Activated CD8-positive, alpha-beta memory T cell treated with anti-CD3 and anti-CD28 coated beads for 36 hours (primary cell): ENCODE results near the gene CHRNE. TPM values are rescaled to one million over a fixed set of nuclear protein-coding genes. Genes with fewer than 3 reads are reported as not detected.
"Not testable (repeated sequence)": the region's sequence is repeated elsewhere in the genome, so short reads cannot be mapped to it uniquely, and the experiment has no call there.

Source experiments
- CTCF ChIA-PET: fragments of 350-600 bp; sonication (Branson Sonifier 250); formaldehyde crosslinking; loops from one replicate; lab custom pipeline; 2021; ENCODE audit warnings: antibody characterized with exemption; lab: Charles Lee
- POLR2A ChIA-PET: fragments of 350-600 bp; sonication (Branson Sonifier 250); formaldehyde crosslinking; loops from one replicate; lab custom pipeline; 2021; ENCODE audit warnings: antibody characterized with exemption; lab: Charles Lee
- total RNA-seq, 2 experiments: library from RNA; stranded (reverse); gene quantifications; one replicate each; pipeline ENCODE4 v1.2.3, GENCODE V29; 2021

CHRNE gene
- total RNA-seq, 2 experiments from 2014 or later: 0.38 to 0.42 TPM

DNA sequence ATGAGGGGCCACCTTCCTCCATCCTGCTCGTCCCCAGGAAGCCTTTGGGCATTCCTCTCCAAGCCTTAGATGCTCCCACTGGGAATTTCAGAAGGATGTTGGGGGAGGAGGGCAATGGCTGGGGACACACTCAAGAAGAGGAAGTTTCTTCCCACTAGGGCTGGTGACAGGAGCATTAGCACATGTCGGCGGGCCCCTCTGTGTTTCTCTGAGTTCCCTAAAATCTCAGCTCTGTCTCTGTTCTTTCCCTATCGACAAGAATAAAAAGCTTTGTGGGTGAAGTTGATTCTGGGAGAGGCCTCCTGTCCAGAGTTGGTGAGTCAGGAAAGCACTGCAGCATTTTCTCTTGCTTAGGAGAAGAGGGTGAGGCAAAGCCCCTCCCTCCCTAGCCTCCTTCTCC, 23.3 kb downstream of the CHRNE start:
- POLR2A ChIA-PET: interaction anchor here (0.5 kb wide), 1 partner anchor 32 kb away, joined by 5 read pairs; no protein-coding TSS in a partner anchor
- CTCF ChIA-PET: no interaction called here

DNA sequence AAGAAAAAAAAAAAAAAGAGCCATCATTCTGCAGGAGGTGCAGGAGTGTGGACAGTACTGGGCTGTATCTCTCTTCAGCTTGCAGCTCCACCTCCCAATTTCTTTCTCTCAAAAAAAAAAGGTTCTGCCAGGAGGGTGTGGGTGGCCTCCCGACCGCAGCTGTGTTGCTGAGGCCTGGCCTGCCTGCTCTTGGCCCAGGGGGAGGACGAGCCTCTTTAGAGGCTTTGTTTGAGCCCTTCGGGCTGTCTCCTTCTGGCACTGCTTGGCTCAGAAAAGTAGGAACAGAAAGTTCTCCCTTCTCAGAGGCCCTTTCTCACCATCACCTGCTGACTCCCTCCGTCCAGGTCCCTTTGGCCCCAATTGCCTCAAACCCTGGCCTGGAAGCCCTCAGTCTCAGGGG, 25.8 kb downstream of the CHRNE start:
- CTCF ChIA-PET: no interaction called here
- POLR2A ChIA-PET: no interaction called here

DNA sequence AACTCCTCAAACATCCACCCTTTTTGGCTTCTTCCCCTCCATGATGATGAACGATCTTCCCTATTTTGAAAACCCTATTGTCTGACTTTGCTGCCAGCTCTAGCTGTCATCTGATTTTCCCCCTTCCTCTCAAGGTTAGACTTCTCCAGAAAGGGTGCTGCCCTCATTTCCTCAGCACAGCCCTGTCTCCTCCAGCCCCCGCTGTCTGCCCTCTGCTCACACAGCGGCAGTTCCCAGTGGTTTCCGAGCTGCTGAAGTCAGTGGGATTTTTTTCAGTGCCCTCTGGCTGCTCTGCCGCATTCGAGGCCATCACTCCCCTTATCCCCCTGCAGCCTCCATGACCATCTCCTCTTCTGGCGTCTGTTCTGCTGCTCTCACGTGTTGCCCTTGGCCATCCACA, 30.1 kb downstream of the CHRNE start:
- ChIA-PET POLR2A (no interaction called here), CTCF (no interaction called here)

DNA sequence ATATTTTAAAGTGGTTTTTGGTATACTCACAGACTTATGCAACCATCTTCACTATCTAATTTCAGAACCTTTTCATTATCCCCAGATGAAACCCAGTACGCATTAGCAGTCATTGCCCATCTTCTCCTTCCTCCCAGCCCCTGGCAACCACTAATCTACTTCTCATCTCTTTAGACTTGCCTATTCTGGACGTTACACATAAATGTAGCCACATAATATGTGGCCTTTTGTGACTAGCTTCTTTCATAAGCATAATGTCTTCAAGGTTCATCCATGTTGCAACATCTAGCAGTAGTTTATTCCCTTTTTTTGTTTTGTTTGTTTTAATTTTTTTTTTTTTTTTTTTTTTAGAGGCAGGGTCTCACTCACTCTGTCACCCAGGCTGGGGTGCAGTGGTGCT, 32.0 kb downstream of the CHRNE start:
- ChIA-PET CTCF (interaction anchor here (0.7 kb wide), 1 partner anchor 225 kb away, joined by 3 read pairs; no protein-coding TSS in a partner anchor), POLR2A (no interaction called here)

DNA sequence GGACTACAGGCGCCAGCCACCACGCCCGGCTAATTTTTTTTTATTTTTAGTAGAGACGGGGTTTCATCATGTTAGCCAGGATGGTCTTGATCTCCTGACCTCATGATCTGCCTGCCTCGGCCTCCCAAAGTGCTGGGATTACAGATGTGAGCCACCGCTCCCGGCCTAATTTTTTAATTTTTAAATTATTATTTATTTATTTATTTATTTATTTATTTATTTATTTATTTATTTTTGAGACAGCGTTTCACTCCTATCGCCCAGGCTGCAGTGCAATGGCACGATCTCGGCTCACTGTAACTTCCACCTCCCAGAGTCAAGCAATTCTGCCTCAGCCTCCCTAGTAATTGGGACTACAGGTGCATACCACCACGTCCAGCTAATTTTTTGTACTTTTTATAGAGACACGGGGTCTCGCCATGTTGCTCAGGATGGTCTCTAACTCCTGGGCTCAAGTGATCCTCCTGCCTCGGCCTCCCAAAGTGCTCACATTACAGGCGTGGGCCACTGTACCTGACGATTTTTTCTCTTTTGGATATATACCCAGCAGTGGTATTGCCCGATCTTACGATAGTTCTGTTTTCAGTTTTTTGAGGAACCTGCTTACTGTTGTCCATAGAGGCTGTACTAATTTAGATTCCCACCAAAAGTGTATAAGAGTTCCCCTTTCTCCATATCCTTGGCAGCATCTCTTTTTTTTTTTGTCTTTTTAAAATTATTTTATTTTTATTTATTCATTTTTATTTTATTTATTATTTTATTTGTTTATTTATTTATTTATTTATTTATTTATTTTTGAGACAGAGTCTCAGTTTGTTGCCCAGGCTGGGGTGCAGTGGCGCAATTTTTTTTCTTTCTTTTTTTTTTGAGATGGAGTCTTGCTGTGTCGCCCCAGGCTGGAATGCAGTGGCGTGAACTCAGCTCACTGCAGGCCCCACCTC, 33.6 kb downstream of the CHRNE start:
- POLR2A ChIA-PET: not testable (repeated sequence)
- CTCF ChIA-PET: interaction anchor here (1.2 kb wide), 1 partner anchor 81 kb away, joined by 3 read pairs; no protein-coding TSS in a partner anchor

DNA sequence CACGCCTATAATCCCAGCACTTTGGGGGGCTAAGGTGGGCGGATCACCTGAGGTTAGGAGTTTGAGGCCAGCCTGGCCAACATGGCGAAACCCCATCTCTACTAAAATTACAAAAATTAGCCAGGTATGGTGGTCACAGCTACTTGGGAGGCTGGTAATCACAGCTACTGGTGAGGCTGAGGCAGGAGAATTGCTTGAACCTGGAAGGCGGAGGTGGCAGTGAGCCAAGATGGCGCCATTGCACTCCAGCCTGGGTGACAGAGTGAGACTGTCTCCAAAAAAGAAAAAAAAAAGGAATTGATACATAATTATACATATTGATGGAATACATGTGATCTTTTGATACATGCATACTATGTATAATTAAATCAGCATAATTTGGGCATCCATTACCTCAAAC, 35.4 kb downstream of the CHRNE start:
- POLR2A ChIA-PET: interaction anchor here (0.6 kb wide), 1 partner anchor 1679 kb away, joined by 4 read pairs; no protein-coding TSS in a partner anchor
- CTCF ChIA-PET: not testable (repeated sequence)

DNA sequence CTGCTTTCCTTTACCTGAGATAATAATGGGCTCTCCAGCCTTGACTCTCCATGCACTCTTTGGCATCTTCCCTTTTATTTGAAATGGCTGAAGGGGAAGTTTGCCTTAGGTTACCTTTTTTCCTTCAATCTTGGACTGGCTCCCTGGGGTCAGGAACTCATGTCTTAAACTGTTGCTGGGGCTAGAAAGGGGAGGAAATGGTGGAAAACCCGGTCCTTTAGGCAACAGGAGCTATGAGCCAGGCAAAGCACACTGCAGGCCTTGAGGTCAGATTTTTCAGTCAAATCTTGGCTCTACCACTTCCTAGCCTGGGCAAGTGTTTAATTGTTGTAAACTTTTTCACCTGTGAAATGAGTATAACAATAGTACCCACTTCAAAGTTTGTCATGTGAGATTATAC, 39.6 kb downstream of the CHRNE start:
- POLR2A ChIA-PET: no interaction called here
- CTCF ChIA-PET: no interaction called here

DNA sequence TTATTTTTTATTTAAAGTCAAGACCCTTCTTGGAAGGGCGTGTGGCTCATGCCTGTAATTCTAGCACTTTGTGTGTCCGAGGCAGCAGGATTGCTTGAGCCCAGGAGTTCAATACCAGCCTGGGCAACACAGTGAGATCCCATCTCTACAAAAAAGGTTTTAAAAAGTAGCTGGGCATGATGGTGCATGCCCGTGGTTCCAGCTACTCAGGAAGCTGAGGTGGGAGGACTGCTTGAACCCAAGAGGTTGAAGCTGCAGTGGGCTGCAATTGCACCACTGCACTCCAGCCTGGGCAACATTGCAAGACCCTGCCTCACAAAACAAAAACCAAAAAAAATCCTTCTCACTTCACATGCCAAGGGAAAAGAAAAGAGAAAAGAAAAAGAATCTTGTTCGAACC, 40.2 kb downstream of the CHRNE start:
- CTCF ChIA-PET: no interaction called here
- POLR2A ChIA-PET: no interaction called here

DNA sequence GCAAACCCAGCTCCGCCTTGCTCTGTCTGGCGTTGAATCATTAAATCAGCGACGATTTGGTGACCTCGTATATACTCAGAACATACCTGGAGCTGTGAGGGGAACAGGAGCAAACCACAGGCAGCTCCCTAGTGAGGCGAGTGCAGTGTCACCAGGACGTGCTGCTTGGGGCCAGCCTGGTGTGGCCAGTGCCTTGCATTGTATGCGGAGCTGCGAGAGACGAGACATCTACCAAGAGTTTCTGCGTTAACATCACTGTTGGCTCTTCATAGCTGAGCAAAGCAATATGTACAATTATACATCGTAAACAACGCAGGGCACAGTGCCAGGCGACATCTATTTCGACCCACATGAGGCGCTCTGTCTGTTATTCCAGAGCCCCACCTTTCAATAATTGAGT, 41.8 kb downstream of the CHRNE start:
- CTCF ChIA-PET: interaction anchor here (0.9 to 1.3 kb wide), 2 partner anchors 21 to 296 kb away, joined by 3 read pairs; no protein-coding TSS in a partner anchor
- POLR2A ChIA-PET: no interaction called here

DNA sequence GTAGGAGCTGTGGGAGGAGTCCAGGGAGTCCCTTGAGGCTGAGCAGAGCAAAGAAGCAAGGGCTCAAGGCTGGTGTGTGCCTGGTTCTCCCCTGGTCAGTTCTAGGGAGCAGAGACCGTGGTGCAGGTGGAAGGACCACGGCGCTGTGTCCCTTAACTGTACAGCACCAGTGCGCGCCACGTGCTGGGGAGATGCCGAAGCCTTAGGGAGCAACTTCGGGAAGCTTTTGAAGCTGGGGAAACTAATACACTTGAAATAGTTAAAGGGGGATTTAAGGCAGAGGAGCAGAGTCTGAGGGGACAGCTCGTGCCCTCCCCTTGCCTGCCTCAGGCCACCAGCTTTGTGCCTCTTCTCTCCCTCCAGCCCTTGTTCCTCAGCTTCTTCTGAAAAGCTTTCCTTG, 42.2 kb downstream of the CHRNE start:
- POLR2A ChIA-PET: no interaction called here

DNA sequence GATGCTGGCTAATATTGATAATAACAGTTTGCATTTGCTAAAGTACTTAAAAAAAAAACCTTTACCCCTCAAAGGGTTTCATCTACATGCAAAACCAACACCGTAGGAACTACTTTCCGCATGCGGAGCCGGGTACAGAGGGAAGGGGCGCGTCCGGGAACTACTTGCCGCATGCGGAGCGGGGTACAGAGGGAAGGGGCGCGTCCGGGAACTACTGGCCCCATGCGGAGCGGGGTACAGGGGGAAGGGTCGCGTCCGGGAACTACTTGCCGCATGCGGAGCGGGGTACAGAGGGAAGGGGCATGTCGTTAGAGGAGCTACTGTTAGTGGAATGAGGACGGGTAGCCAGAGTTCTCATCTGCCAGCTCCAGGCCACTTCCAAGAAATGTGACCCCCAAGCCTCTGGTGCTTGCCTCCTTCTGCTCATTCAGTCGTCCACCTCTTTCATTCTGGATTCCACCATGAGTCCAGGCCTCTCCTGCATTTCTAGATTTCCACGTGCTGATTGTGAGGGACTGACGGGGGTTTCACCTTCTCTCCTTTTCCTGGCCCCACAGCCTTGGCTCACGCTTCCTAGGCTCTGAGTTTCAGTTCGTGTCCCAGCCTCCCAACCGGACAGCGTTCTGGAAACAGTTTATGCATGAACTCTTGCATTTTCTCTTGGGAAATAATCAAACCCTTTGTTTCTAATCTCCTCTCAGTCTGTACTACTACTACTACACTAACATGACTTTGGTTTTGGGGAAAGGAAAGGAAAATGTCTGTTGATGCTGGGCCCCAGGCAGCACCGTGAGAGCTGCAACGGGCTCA, 42.9 kb downstream of the CHRNE start:
- ChIA-PET CTCF (interaction anchor here (0.7 kb wide), 1 partner anchor 1124 kb away, joined by 4 read pairs; no protein-coding TSS in a partner anchor), POLR2A (no interaction called here)

More for the DNA sequence above, 42.2 kb downstream of the CHRNE start:
- CTCF ChIA-PET: interaction anchor here (1.3 kb wide), 1 partner anchor 22 kb away, joined by 3 read pairs; no protein-coding TSS in a partner anchor

DNA sequence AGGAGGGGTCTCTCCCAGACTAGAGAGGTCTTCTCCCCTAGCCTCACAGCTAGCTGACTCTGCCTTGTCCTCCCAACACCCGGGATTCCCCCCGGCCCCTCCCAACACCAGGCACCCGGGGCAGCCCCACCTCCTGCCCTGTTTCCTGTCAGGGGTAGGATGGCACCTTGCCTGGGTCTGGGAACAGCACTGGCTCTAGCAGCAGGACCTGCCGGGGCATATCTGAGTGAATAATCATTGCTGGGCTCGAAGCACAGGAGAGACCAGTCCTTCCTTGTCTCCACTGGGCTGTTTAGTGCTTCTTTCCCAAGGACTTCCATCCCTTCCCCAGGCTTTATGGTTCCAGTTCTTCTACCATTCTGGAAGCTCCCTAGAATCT, 44.0 kb downstream of the CHRNE start:
- ChIA-PET CTCF (interaction anchor here (0.7 to 1.0 kb wide), 2 partner anchors 69 to 1123 kb away, joined by 3 to 4 read pairs; no protein-coding TSS in a partner anchor), POLR2A (no interaction called here)

DNA sequence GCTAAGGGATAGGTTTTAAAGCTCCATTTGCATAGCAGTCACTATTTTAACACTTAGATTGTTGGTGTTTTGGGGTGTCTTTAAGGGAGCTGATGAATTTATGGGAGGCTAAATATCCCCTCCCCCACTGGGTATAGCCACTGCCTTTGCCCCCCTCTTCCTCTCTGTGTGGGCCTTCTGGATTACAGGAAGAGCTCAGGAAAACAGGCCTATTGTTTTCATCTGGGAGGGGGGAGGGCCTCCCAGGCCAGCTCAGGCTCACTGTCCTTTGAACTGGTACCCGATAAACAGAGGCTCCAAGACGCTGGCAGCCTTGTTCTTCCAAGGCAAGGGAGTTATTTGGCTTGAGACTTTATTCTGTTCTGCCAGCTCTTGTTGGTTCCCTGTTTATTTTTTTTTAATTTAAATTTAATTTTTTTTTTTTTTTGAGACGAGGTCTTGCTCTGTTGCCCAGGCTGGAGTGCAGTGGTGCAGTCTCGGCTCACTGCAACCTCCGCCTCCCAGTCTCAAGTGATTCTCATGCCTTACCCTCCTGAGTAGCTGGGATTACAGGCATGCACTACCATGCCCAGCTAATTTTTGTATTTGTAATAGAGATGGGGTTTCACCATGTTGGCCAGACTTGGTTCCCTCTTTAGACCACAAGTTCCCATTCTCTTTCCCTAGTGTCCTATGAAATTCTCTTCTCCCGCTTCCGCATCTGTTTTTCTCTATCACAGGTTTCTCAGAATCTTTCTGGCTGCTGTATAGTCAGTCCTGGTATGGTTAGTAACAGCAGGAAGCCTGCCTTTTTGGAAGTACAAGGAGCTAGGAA, 44.6 kb downstream of the CHRNE start:
- CTCF ChIA-PET: interaction anchor here (0.7 to 1.0 kb wide), 2 partner anchors 68 to 974 kb away, joined by 3 read pairs; no protein-coding TSS in a partner anchor
- POLR2A ChIA-PET: interaction anchor here (0.7 kb wide), 1 partner anchor 962 kb away, joined by 5 read pairs; no protein-coding TSS in a partner anchor

DNA sequence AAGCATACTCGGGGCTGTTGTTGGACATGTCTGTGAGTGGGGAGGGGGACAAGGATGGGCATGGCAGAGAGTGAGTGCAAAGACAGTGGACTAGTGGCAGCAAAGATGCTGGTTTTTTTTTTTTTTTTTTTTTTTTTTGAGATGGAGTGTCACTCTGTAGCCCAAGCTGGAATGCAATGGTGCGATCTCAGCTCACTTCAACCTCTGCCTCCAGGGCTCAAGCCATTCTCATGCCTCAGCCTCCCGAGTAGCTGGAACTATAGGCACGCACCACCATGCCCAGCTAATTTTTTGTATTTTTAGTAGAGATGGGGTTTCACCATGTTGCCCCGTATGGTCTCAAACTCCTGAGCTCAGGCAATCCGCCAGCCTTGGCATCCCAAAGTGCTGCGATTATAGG, 45.6 kb downstream of the CHRNE start:
- CTCF ChIA-PET: interaction anchor here (0.7 kb wide), 1 partner anchor 30 kb away, joined by 3 read pairs; no protein-coding TSS in a partner anchor
- POLR2A ChIA-PET: interaction anchor here (0.6 kb wide), 1 partner anchor 20 kb away, joined by 4 read pairs; no protein-coding TSS in a partner anchor

DNA sequence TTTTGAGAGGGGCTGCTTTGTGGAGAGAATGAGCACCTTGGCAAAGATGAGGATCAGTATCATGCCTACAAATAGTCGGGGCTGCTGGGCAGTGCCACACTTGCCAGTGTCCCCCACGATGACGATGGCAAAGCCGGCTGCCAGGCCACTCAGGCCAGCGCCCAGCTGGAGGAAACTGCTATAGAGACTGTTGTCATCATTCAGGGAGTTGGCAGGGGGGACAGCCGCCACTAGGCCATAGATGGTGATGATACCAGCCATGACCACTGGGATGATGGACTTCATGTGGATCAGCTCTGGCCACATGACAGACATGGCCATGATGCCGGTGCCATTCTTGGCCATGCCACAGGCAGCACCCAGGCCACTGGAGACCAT, 46.0 kb downstream of the CHRNE start:
- ChIA-PET CTCF (no interaction called here), POLR2A (no interaction called here)

DNA sequence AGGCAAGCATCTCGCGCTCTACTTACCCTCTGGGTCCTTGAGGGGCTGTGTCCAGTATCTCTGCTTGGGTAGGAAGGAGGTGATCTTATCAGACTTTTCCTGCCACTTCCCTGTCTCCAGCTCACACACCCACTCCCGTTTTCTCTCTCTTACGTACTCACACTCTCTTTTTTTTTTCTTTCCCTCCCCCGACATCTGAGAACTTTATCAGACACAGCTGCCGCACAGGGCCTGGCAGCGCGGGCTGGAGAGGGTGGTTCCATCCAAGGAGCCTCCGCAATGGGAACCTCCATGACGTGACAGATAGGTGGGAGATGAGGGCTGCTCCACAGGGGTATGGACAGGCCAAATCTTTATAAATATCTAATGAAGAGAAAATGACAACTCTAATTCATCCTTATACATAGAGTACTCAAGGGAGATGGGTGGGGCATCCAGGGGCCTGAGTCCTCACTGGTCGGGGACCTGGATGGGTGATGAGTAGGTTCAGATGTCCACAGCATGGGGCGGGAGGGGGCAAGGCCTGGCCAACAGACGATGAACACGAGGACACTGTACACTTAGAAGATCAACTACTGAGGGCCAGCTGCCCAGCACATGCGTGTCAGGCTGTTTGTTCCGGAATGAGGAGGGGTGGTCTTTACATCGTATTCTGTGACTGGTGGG, 46.5 kb downstream of the CHRNE start:
- CTCF ChIA-PET: interaction anchor here (0.7 kb wide), 1 partner anchor 125 kb away, joined by 5 read pairs; no protein-coding TSS in a partner anchor
- POLR2A ChIA-PET: no interaction called here

DNA sequence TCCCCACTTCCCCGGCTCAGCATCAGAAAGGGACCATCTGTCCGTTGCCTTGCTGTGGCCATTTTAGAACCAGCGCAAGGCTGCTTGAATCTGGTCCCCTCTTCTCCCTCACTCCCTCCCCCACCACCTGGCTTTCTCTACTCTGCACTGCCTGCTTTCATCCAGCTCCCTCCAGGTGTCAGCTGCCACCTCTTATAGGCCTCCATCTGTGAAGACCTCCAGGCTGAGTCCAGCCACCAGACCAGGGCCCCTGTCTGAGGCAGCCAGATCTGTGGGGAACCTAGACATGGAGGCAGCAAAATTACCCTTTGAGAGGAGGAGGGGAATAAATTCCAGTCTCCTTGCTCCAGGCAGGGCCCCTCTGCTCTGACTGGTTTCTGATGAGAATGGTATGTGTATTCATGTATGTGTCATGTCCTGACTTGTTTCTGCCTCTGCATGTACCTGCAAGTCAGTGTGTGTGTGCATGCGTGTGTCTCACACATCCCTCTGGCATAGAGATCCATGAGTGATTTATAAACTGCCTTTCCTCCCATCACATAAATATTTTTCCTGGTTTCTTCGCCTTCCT, 48.7 kb downstream of the CHRNE start:
- POLR2A ChIA-PET: no interaction called here
- CTCF ChIA-PET: no interaction called here

DNA sequence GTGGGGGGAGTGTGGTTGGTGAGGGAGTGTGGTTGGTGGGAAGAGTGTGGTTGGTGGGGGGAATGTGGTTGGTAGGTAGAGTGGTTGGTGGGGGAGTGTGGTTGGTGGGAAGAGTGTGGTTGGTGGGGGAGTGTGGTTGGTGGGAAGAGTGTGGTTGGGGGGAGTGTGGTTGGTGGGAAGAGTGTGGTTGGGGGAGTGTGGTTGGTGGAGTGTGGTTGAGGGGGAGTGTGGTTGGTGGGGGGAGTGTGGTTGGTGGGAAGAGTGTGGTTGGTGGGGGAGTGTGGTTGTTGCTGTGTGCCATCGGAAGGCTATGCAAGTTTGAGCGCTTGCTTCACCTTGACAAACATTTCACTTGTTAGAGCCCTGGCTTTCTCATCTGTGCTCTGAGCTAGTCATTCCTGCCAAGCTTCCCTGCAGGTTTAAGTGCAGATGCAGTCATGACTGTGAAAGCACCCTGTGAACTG, 49.7 kb downstream of the CHRNE start:
- POLR2A ChIA-PET: no interaction called here

More for the DNA sequence above, 49.7 kb downstream of the CHRNE start:
- CTCF ChIA-PET: no interaction called here
